ENCODE results near the gene TRIM56. TPM values are rescaled to one million over a fixed set of nuclear protein-coding genes. Genes with fewer than 3 reads are reported as not detected.

Gene TRIM56
- total and polyA plus RNA-seq, 2 of the 13 experiments (the other 11 are each of a cell fraction or from before 2014, with no cell fraction given): 3.2 to 7.1 TPM

DNA sequence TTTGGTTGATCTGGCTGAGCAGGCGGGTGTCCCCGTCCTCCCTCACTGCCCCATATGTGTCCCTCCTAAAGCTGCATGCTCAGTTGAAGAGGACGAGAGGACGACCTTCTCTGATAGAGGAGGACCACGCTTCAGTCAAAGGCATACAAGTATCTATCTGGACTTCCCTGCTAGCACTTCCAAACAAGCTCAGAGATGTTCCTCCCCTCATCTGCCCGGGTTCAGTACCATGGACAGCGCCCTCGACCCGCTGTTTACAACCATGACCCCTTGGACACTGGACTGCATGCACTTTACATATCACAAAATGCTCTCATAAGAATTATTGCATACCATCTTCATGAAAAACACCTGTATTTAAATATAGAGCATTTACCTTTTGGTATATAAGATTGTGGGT, 26.9 kb upstream of the TRIM56 start (continued):
- TF ChIP-seq RCOR2 (CRISPR knock-in tag; IDR thresholded peaks at IDR 0.05) (no peak), NFATC3 (CRISPR knock-in tag; IDR thresholded peaks at IDR 0.05) (no peak), ZBTB42 (CRISPR knock-in tag; IDR thresholded peaks at IDR 0.05) (no peak), GATAD2A (CRISPR knock-in tag; IDR thresholded peaks at IDR 0.05) (peak; percentile 67), ZNF501 (CRISPR knock-in tag; IDR thresholded peaks at IDR 0.05) (peak; percentile 32; the same call in 1 of the 2 replicates), STAG1 (CRISPR knock-in tag; IDR thresholded peaks at IDR 0.05) (no peak), ZBTB3 (CRISPR knock-in tag; IDR thresholded peaks at IDR 0.05; ENCODE audit: borderline replicate concordance, low read depth) (no peak), AGO2 (optimal IDR thresholded peaks at IDR 0.05; ENCODE audit: low read depth, low read length) (no peak), NCOA2 (CRISPR knock-in tag; IDR thresholded peaks at IDR 0.05) (no peak), ZNF75D (CRISPR knock-in tag; IDR thresholded peaks at IDR 0.05; ENCODE audit: borderline replicate concordance) (0 out of 2 replicates have a peak, but pooled peaks have one; percentile 32), KLF9 (CRISPR knock-in tag; IDR thresholded peaks at IDR 0.05; ENCODE audit: low read depth) (0 out of 2 replicates have a peak, but pooled peaks have one; percentile 89), POLR2AphosphoS2 (IDR thresholded peaks at IDR 0.05; ENCODE audit: low read depth, low read length) (no peak), ZNF775 (CRISPR knock-in tag; IDR thresholded peaks at IDR 0.05; ENCODE audit: borderline replicate concordance) (no peak), RXRB (CRISPR knock-in tag; IDR thresholded peaks at IDR 0.05; ENCODE audit: borderline replicate concordance) (peak; percentile 78), SSRP1 (CRISPR knock-in tag; IDR thresholded peaks at IDR 0.05) (no peak)
- TF ChIP-seq, protein P1, sequence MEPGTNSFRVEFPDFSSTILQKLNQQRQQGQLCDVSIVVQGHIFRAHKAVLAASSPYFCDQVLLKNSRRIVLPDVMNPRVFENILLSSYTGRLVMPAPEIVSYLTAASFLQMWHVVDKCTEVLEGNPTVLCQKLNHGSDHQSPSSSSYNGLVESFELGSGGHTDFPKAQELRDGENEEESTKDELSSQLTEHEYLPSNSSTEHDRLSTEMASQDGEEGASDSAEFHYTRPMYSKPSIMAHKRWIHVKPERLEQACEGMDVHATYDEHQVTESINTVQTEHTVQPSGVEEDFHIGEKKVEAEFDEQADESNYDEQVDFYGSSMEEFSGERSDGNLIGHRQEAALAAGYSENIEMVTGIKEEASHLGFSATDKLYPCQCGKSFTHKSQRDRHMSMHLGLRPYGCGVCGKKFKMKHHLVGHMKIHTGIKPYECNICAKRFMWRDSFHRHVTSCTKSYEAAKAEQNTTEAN (CRISPR knock-in tag; conservative IDR thresholded peaks at IDR 0.05): peak; percentile 60; the same call in 1 of the 2 replicates
- TF ChIP-seq, protein P2, sequence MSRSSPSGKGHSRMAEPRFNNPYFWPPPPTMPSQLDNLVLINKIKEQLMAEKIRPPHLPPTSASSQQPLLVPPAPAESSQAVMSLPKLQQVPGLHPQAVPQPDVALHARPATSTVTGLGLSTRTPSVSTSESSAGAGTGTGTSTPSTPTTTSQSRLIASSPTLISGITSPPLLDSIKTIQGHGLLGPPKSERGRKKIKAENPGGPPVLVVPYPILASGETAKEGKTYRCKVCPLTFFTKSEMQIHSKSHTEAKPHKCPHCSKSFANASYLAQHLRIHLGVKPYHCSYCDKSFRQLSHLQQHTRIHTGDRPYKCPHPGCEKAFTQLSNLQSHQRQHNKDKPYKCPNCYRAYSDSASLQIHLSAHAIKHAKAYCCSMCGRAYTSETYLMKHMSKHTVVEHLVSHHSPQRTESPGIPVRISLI (CRISPR knock-in tag; IDR thresholded peaks at IDR 0.05; ENCODE audit: borderline replicate concordance): no peak
- TF ChIP-seq, protein P3, sequence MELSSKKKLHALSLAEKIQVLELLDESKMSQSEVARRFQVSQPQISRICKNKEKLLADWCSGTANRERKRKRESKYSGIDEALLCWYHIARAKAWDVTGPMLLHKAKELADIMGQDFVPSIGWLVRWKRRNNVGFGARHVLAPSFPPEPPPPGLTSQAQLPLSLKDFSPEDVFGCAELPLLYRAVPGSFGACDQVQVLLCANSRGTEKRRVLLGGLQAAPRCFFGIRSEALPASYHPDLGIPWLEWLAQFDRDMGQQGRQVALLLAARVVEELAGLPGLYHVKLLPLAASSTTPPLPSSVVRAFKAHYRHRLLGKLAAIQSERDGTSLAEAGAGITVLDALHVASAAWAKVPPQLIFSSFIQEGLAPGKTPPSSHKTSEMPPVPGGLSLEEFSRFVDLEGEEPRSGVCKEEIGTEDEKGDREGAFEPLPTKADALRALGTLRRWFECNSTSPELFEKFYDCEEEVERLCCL (CRISPR knock-in tag; IDR thresholded peaks at IDR 0.05; ENCODE audit: borderline replicate concordance): no peak
- TF ChIP-seq, protein P4, sequence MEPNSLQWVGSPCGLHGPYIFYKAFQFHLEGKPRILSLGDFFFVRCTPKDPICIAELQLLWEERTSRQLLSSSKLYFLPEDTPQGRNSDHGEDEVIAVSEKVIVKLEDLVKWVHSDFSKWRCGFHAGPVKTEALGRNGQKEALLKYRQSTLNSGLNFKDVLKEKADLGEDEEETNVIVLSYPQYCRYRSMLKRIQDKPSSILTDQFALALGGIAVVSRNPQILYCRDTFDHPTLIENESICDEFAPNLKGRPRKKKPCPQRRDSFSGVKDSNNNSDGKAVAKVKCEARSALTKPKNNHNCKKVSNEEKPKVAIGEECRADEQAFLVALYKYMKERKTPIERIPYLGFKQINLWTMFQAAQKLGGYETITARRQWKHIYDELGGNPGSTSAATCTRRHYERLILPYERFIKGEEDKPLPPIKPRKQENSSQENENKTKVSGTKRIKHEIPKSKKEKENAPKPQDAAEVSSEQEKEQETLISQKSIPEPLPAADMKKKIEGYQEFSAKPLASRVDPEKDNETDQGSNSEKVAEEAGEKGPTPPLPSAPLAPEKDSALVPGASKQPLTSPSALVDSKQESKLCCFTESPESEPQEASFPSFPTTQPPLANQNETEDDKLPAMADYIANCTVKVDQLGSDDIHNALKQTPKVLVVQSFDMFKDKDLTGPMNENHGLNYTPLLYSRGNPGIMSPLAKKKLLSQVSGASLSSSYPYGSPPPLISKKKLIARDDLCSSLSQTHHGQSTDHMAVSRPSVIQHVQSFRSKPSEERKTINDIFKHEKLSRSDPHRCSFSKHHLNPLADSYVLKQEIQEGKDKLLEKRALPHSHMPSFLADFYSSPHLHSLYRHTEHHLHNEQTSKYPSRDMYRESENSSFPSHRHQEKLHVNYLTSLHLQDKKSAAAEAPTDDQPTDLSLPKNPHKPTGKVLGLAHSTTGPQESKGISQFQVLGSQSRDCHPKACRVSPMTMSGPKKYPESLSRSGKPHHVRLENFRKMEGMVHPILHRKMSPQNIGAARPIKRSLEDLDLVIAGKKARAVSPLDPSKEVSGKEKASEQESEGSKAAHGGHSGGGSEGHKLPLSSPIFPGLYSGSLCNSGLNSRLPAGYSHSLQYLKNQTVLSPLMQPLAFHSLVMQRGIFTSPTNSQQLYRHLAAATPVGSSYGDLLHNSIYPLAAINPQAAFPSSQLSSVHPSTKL (CRISPR knock-in tag; IDR thresholded peaks at IDR 0.05): peak; percentile 69
- TF ChIP-seq, protein P5, sequence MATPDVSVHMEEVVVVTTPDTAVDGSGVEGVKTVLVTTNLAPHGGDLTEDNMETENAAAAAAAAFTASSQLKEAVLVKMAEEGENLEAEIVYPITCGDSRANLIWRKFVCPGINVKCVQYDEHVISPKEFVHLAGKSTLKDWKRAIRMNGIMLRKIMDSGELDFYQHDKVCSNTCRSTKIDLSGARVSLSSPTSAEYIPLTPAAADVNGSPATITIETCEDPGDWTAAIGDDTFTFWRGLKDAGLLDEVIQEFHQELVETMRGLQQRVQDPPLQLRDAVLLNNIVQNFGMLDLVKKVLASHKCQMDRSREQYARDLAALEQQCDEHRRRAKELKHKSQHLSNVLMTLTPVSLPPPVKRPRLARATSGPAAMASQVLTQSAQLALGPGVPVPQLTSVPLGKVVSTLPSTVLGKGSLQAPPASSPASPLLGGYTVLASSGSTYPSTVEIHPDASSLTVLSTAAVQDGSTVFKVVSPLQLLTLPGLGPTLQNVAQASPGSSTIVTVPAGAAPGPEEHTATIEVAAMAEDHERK (CRISPR knock-in tag; IDR thresholded peaks at IDR 0.05; ENCODE audit: low read depth): no peak
- TF ChIP-seq, protein P6, sequence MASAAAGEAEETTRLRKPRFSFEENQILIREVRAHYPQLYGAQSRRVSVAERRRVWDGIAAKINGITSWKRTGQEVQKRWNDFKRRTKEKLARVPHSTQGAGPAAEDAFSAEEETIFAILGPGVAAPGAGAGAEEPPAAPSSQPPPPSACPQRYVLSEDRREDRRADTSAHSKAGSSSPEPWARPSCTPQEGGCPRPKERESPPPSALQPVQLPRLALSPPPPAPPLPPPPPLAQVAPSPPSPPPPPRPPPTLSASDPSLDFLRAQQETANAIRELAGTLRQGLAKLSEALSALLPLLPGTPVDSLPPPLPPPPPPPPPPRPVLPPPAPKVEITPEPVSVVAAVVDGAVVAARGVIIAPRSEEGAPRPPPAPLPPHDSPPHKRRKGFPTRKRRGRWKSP (CRISPR knock-in tag; IDR thresholded peaks at IDR 0.05): no peak
